GM12878 (cell line): Measurements from ENCODE around the gene RND1. TPM values are rescaled to one million over a fixed set of nuclear protein-coding genes. Genes with fewer than 3 reads are reported as not detected.

Experiments used
- ATAC-seq: fragments of 200-7000 bp; cut with Tn5 transposase; 3 replicates; pipeline ENCODE4 v1.9.1; 2020; ENCODE audit warnings: mild to moderate bottlenecking, moderate library complexity
- BruUV-seq: library from RNA; stranded (reverse); fragments of 400-500 nt; replicated peaks from 2 replicates; lab custom pipeline; 2021; lab: Mats Ljungman, UMichigan
- CTCF ChIA-PET: fragments of 300-600 bp; sonication (Branson Sonifier 250); formaldehyde crosslinking; extraction: SDS; loops from one replicate; lab custom pipeline; 2021; ENCODE audit warnings: inconsistent platforms; lab: Yijun Ruan, JAX
- POLR2A ChIA-PET: fragments of 350-600 bp; formaldehyde crosslinking; extraction: SDS; loops from one replicate; lab custom pipeline; 2021; ENCODE audit warnings: inconsistent platforms; lab: Charles Lee
- RAD21 ChIA-PET: fragments of 300-600 bp; sonication (Branson Sonifier 250); formaldehyde crosslinking; loops from one replicate; lab custom pipeline; 2023; ENCODE audit warnings: antibody characterized with exemption; ENCODE audit not compliant: unreplicated experiment; lab: Charles Lee
- SMC1A ChIA-PET: fragments of 300-600 bp; sonication (Branson Sonifier 250); formaldehyde crosslinking; loops from one replicate; lab custom pipeline; 2023; ENCODE audit not compliant: unreplicated experiment, uncharacterized antibody; lab: Charles Lee
- DNase-seq: peaks from one replicate; pipeline ENCODE4 v3.0.0-alpha.2; 2011; ENCODE audit warnings: low read depth, low spot score
- FAIRE-seq: peaks from 3 replicates; lab custom pipeline; 2011; peaks lifted over from hg19 to GRCh38; lab: Jason Lieb, UNC
- H2AFZ ChIP-seq: 2 replicates; pipeline ENCODE4 v1.6.0; 2011; ENCODE audit warnings: low read depth, low read length, control low read depth; ENCODE audit not compliant: control insufficient read depth
- H3K27ac ChIP-seq: 2 replicates; pipeline ENCODE4 v1.5.1; 2011; ENCODE audit warnings: control low read depth; ENCODE audit not compliant: control insufficient read depth, insufficient read depth
- H3K27me3 ChIP-seq, 2 experiments: replicated peaks in 1 of 2; 2 replicates each; pipeline versions ENCODE4 v1.6.0 to v1.6.1; 2011; ENCODE audit warnings: low read length in 1 of 2; ENCODE audit not compliant: control insufficient read depth in 2 of 2, insufficient read depth in 2 of 2
- H3K36me3 ChIP-seq, 2 experiments: 2 replicates each; pipeline ENCODE4 v1.5.1; 2011; ENCODE audit warnings: low read length in 1 of 2; ENCODE audit not compliant: control insufficient read depth in 2 of 2, insufficient read depth in 2 of 2
- H3K4me1 ChIP-seq: 2 replicates; pipeline ENCODE4 v1.6.1; 2011; ENCODE audit warnings: mild to moderate bottlenecking, low read length, moderate library complexity, mixed read lengths; ENCODE audit not compliant: control insufficient read depth, insufficient read depth
- H3K4me2 ChIP-seq: 2 replicates; pipeline ENCODE4 v1.6.0; 2011; ENCODE audit warnings: control low read depth; ENCODE audit not compliant: control insufficient read depth, insufficient read depth
- H3K4me3 ChIP-seq: fragments of 200-600 bp; sonication (generic); 2 replicates; pipeline ENCODE4 v1.5.1; 2016
- H3K79me2 ChIP-seq: 2 replicates; pipeline ENCODE4 v1.6.0; 2011; ENCODE audit warnings: low read length; ENCODE audit not compliant: control insufficient read depth, insufficient read depth
- H3K9ac ChIP-seq: 2 replicates; pipeline ENCODE4 v1.8.0; 2011; ENCODE audit warnings: low read length, control low read depth, mixed read lengths; ENCODE audit not compliant: control insufficient read depth, insufficient read depth
- H3K9me3 ChIP-seq: replicated peaks from 3 replicates; pipeline ENCODE4 v1.5.1; 2011; ENCODE audit warnings: mild to moderate bottlenecking, low read length; ENCODE audit not compliant: control insufficient read depth, insufficient read depth
- H4K20me1 ChIP-seq: 2 replicates; pipeline ENCODE4 v1.6.0; 2011; ENCODE audit not compliant: control insufficient read depth, insufficient read depth
- BMI1 ChIP-seq: fragments of 450-650 bp; IDR thresholded peaks from 2 replicates; pipeline ENCODE4 v1.6.1; 2016; ENCODE audit warnings: mild to moderate bottlenecking, moderate library complexity, borderline replicate concordance
- MEF2B ChIP-seq: fragments of 450-650 bp; IDR thresholded peaks from 2 replicates; pipeline ENCODE4 v1.6.1; 2018; ENCODE audit warnings: mild to moderate bottlenecking, moderate library complexity; ENCODE audit not compliant: partially characterized antibody, poor library complexity, severe bottlenecking
- NR2C1 ChIP-seq: fragments of 450-650 bp; IDR thresholded peaks from 2 replicates; pipeline ENCODE4 v1.6.1; 2017; ENCODE audit warnings: antibody characterized with exemption, mild to moderate bottlenecking, moderate library complexity
- SREBF1 ChIP-seq: IDR thresholded peaks from 2 replicates; pipeline ENCODE4 v1.6.1; 2012; ENCODE audit warnings: mild to moderate bottlenecking, low read length
- SUZ12 ChIP-seq: fragments of 200-600 bp; sonication (generic); IDR thresholded peaks from one replicate; pipeline ENCODE4 v1.6.1; 2018; ENCODE audit warnings: antibody characterized with exemption, mild to moderate bottlenecking; ENCODE audit not compliant: unreplicated experiment
- TARDBP ChIP-seq: IDR thresholded peaks from 2 replicates; pipeline ENCODE4 v1.6.1; 2016; ENCODE audit warnings: borderline replicate concordance
- TCF12 ChIP-seq: IDR thresholded peaks from 2 replicates; pipeline ENCODE4 v1.6.1; 2011; ENCODE audit warnings: low read depth, mild to moderate bottlenecking, low read length
- ZZZ3 ChIP-seq: IDR thresholded peaks from 2 replicates; pipeline ENCODE4 v1.6.1; 2011; ENCODE audit warnings: low read depth; ENCODE audit not compliant: control insufficient read depth, insufficient read length
- WGBS: methylation state at CpG from one replicate; pipeline ENCODE4 v1.1.6; 2016; ENCODE audit warnings: low lambda C conversion rate; ENCODE audit not compliant: insufficient replicate concordance, insufficient coverage; ENCODE audit errors: missing lambda C conversion rate; 5-methylcytosine and 5-hydroxymethylcytosine counted together
- in situ Hi-C: fragments of 300-500 bp; cut with MboI; formaldehyde crosslinking; loops from 9 replicates; pipeline ENCODE4 v1.14.3; 2018; ENCODE audit warnings: mixed read lengths
- intact Hi-C: fragments of 100-400 bp; cut with micrococcal nuclease; formaldehyde crosslinking; loops from one replicate; pipeline ENCODE4 v1.14.2; 2022; ENCODE audit not compliant: unreplicated experiment
- polyA plus RNA-seq, 11 experiments: library from polyadenylated mRNA; depleted of rRNA in 4 of 11; unstranded in 6 of 11; stranded (reverse) in 5 of 11; fragments of >200 nt; fragmentation: Nextera tagmentation in 4 of 11; fragmentation: Illumina TruSeq in 1 of 11; extraction: Ambion mirVana in 4 of 11; extraction: Trizol in 1 of 11; gene quantifications; 1 replicate in 1 of 11; 2 replicates in 10 of 11; pipeline versions ENCODE4 v1.2.1 to v1.2.3, GENCODE V29; 2011 to 2016; ENCODE audit warnings: inconsistent platforms in 2 of 11, missing spikeins in 2 of 11, low read depth in 1 of 11
- total RNA-seq, 4 experiments: library from RNA; depleted of rRNA in 3 of 4; stranded (reverse); fragments of >200 nt in 3 of 4; fragmentation: Illumina TruSeq in 1 of 4; extraction: Trizol in 1 of 4; gene quantifications; 2 replicates each; pipeline versions ENCODE4 v1.2.1 to v1.2.3, GENCODE V29; 2013 to 2021
- TF ChIP-seq, protein P1 (sequence below): fragments of 450-650 bp; conservative IDR thresholded peaks from 2 replicates; pipeline ENCODE4 v1.6.1; 2017; ENCODE audit warnings: mild to moderate bottlenecking, moderate library complexity

Gene RND1
- total and polyA plus RNA-seq, 10 of the 15 experiments (the other 5 are each of a cell fraction or from before 2014, with no cell fraction given): 0.24 to 5.1 (median 1.5) TPM

DNA sequence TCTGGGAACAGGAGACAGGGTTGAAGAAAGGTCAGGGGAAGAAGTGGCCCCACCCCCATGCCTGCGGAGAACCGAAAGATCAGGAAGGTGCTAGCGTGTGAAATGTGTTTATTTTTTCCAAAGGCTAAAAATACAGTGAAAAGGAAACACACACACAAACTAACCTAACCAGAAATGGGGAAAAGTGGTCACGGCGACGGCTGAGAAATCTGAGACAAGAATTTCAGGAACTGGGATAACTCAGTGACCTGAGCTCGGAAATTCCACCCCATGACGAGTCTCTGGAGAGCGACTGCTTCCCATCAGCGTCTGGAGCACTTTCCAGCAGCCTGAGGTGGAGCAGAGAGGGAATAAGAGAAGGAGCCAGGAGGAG is 16.6 kb upstream of the RND1 start:
- ChIA-PET CTCF (interaction anchor here (1.3 to 2.7 kb wide), 4 partner anchors 9 to 106 kb away, joined by 4 to 14 read pairs (median 4); partner anchors contain the start of gene DDX23), POLR2A (no interaction called here), SMC1A (interaction anchor here (1.2 to 1.6 kb wide), 2 partner anchors 26 to 29 kb away, joined by 4 to 5 read pairs; no protein-coding TSS in a partner anchor), RAD21 (no interaction called here)
- Histone ChIP-seq H3K4me2 (no peak overlapping the region), H2AFZ (no peak overlapping the region), H3K9ac (no peak overlapping the region), H3K36me3 (no peaks in the 10 kb centered on the region), H3K4me3 (no peak overlapping the region), H3K27ac (no peak overlapping the region), H3K79me2 (no peaks in the 10 kb centered on the region), H3K9me3 (no peaks in the 10 kb centered on the region), H4K20me1 (no peaks in the 10 kb centered on the region), H3K4me1 (no peaks in the 10 kb centered on the region), H3K27me3 (peaks cover 4 to 12% of the 10 kb centered on the region in 2 experiments; a peak in 3 of 4 replicates)
- FAIRE-seq (no peak), DNase-seq (no peak), ATAC-seq (no peak)
- 7% methylated on average over 10 of the region's 10 CpGs for WGBS
- BruUV-seq: no TSS peak
- intact Hi-C loops (no loop called here), in situ Hi-C loops (no loop called here)
- no peak for TF ChIP-seq SREBF1
- no peak for TF ChIP-seq BMI1
- TF ChIP-seq NR2C1: no peak
- TF ChIP-seq SUZ12: no peak

DNA sequence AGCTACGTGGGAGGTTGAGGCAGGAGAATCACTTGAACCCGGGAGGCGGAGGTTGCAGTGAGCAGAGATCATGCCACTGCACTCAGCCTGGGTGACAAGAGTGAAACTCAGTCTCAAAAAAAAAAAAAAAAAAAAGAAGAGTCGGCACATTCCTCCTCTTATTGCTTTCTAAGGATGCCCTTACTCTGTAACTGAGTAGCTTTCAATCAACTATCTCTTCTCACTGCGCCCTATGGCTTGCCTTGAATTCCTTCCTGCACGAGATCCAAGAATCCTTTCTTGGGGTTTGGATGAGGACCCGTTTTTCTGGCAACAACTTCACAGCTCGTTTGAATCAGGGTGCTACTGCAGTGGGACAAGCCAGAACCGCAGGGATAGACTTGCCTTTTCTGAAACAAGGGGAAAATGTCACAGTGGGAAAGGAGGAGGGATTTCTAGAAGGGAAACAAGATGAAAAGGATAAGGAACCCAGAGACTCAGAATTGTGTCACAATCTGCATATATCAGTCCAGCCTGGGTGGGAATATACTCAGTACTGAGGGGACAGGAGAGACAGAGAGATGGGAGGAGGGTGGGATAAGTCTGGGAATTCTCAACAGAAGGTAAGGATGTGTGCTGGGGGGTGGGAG is 16.1 kb upstream of the RND1 start:
- no peaks in the 10 kb centered on the region for H3K9me3 ChIP-seq
- SMC1A ChIA-PET: interaction anchor here (1.2 kb wide), 1 partner anchor 29 kb away, joined by 4 read pairs; no protein-coding TSS in a partner anchor
- no peak for ATAC-seq
- H3K4me1 ChIP-seq: no peaks in the 10 kb centered on the region
- intact Hi-C loops (no loop called here), in situ Hi-C loops (no loop called here)
- no TSS peak for BruUV-seq
- H3K27ac ChIP-seq: no peak overlapping the region
- H3K9ac ChIP-seq: no peak overlapping the region
- RAD21 ChIA-PET: interaction anchor here (1.4 kb wide), 1 partner anchor 28 kb away, joined by 5 read pairs; no protein-coding TSS in a partner anchor
- H3K27me3 ChIP-seq: peaks cover 4 to 12% of the 10 kb centered on the region in 2 experiments; a peak in 3 of 4 replicates
- no peak overlapping the region for H3K4me2 ChIP-seq
- no peaks in the 10 kb centered on the region for H3K36me3 ChIP-seq
- CTCF ChIA-PET: interaction anchor here (1.0 to 2.7 kb wide), 6 partner anchors 9 to 106 kb away, joined by 3 to 14 read pairs (median 4); partner anchors contain the start of genes DDX23 and RND1
- no peak for DNase-seq
- POLR2A ChIA-PET: no interaction called here
- H2AFZ ChIP-seq: no peak overlapping the region
- FAIRE-seq: no peak
- no peaks in the 10 kb centered on the region for H4K20me1 ChIP-seq
- TF ChIP-seq, protein P1, sequence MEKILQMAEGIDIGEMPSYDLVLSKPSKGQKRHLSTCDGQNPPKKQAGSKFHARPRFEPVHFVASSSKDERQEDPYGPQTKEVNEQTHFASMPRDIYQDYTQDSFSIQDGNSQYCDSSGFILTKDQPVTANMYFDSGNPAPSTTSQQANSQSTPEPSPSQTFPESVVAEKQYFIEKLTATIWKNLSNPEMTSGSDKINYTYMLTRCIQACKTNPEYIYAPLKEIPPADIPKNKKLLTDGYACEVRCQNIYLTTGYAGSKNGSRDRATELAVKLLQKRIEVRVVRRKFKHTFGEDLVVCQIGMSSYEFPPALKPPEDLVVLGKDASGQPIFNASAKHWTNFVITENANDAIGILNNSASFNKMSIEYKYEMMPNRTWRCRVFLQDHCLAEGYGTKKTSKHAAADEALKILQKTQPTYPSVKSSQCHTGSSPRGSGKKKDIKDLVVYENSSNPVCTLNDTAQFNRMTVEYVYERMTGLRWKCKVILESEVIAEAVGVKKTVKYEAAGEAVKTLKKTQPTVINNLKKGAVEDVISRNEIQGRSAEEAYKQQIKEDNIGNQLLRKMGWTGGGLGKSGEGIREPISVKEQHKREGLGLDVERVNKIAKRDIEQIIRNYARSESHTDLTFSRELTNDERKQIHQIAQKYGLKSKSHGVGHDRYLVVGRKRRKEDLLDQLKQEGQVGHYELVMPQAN: no peak
- no peak for TF ChIP-seq ZZZ3
- TF ChIP-seq TARDBP: no peak
- no peak for TF ChIP-seq TCF12
- TF ChIP-seq MEF2B: no peak
- no peak overlapping the region for H3K4me3 ChIP-seq
- H3K79me2 ChIP-seq: no peaks in the 10 kb centered on the region
- 31% methylated on average over 9 of the region's 9 CpGs for WGBS
